ENCODE results near the gene FBXO27. TPM values are rescaled to one million over a fixed set of nuclear protein-coding genes. Genes with fewer than 3 reads are reported as not detected.

Gene FBXO27
- total RNA-seq, 4 donors from 2014 or later: 12.0 to 37.9 (median 26.1) TPM

DNA sequence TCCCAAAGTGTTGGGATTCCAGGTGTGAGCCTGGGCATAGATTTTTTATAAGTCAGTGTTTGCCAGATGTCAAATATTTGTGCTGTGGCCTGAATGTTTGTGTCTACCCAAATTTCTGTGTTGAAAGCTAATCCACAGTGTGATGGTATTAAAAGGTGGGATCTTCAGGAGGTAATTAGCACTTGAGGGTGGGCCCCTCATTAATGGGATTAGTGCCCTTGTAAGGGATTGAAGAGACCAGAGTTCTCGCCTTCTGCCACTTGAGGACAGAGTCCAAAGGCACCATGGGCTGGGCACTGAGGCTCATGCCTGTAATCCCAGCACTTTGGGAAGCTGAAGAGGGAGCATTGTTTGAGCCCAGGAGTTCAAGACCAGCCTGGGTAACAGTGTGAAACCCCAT is 47.1 kb downstream of the FBXO27 start:
- Histone ChIP-seq H3K27ac (no peak overlapping the region), H3K27me3 (peaks cover 3% of the 10 kb centered on the region), H3K4me1 (no peaks in the 10 kb centered on the region), H3K4me3 (no peak overlapping the region), H3K36me3 (no peaks in the 10 kb centered on the region), H3K9me3 (no peaks in the 10 kb centered on the region)
- TF ChIP-seq, protein P1, sequence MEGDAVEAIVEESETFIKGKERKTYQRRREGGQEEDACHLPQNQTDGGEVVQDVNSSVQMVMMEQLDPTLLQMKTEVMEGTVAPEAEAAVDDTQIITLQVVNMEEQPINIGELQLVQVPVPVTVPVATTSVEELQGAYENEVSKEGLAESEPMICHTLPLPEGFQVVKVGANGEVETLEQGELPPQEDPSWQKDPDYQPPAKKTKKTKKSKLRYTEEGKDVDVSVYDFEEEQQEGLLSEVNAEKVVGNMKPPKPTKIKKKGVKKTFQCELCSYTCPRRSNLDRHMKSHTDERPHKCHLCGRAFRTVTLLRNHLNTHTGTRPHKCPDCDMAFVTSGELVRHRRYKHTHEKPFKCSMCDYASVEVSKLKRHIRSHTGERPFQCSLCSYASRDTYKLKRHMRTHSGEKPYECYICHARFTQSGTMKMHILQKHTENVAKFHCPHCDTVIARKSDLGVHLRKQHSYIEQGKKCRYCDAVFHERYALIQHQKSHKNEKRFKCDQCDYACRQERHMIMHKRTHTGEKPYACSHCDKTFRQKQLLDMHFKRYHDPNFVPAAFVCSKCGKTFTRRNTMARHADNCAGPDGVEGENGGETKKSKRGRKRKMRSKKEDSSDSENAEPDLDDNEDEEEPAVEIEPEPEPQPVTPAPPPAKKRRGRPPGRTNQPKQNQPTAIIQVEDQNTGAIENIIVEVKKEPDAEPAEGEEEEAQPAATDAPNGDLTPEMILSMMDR (IDR thresholded peaks at IDR 0.05): no peak
- TF ChIP-seq POLR2A (IDR thresholded peaks at IDR 0.05) (no peak), EP300 (IDR thresholded peaks at IDR 0.05) (no peak), POLR2AphosphoS5 (IDR thresholded peaks at IDR 0.05) (no peak)
- no peak for DNase-seq (ENCODE audit: low spot score in 2 of 2)
- 91% methylated on average over 1 of the region's 1 CpG for WGBS

DNA sequence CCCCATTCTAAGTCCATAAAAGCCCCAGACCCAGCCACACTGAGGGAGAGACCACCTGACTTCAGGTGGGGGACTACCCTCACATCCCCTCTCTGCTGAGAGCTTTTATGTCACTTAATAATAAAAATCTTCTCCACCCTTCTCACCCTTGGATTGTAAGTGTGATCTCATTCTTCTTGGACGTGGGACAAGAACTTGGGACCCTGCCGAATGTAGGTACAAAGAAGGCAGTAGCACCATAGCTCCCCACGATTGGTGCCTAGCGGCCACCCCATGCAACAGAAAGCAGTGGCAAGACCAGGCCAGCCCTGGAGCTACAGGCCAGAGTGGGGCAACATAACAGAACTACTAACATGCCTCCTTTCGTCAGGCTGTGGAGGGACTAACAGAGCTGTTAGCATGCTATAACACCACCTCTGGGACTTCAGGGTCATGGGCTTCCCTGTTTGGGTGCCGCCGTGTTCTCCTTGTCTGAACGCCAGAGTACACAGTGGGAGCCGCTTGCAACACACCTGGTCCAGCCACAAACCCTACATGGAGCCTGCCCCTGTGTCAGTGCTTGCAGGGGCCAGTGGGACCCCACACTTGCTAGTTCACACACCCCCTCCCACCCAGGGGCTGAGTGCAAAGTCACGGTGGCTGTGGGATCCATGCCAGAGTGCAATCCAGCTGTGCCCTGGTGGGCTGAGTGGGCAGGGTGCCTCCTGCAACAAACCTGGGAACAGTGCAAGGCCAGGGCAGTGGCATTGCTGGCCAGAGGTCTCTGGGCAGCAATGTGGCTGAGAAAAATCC is 51.6 kb downstream of the FBXO27 start:
- Histone ChIP-seq H3K4me1 (peaks cover 10% of the 10 kb centered on the region), H3K36me3 (no peaks in the 10 kb centered on the region), H3K27ac (no peak overlapping the region), H3K27me3 (peaks cover 2% of the 10 kb centered on the region), H3K9me3 (no peaks in the 10 kb centered on the region), H3K4me3 (no peak overlapping the region)
- TF ChIP-seq EP300 (IDR thresholded peaks at IDR 0.05) (no peak), POLR2A (IDR thresholded peaks at IDR 0.05) (no peak), POLR2AphosphoS5 (IDR thresholded peaks at IDR 0.05) (no peak)
- TF ChIP-seq, protein P1 (IDR thresholded peaks at IDR 0.05): no peak
- 94% methylated on average over 10 of the region's 10 CpGs for WGBS
- no peak for DNase-seq (ENCODE audit: low spot score in 2 of 2)

DNA sequence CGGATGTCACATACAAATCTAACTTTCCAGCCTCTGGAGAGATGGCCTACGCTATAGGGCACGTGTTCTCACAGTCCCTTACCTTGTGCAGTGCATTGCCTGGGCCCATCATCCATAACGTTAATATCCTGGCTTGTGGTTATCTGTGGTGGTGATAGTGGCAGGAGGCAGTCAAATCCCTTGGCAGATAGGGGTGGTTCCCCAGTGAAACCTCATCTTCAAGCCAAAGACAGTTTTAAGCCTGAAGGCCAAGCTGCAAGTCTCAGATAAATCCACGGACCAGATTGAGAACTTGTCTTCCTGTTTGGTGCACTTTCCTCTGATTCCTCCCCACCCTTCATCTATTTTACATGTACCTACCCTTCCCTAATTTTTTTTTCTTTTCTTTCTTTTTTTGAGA is 52.5 kb downstream of the FBXO27 start:
- H3K4me1 ChIP-seq: peaks cover 20% of the 10 kb centered on the region
- H3K27ac ChIP-seq: no peak overlapping the region
- H3K27me3 ChIP-seq: peaks cover 8% of the 10 kb centered on the region
- DNase-seq (ENCODE audit: low spot score in 2 of 2): no peak
- no peak overlapping the region for H3K4me3 ChIP-seq
- WGBS: 82% methylated on average over 5 of the region's 5 CpGs
- no peaks in the 10 kb centered on the region for H3K9me3 ChIP-seq
- H3K36me3 ChIP-seq: no peaks in the 10 kb centered on the region
- TF ChIP-seq, protein P1 (IDR thresholded peaks at IDR 0.05): no peak
- no peak for TF ChIP-seq POLR2AphosphoS5 (IDR thresholded peaks at IDR 0.05)
- TF ChIP-seq EP300 (IDR thresholded peaks at IDR 0.05): no peak
- no peak for TF ChIP-seq POLR2A (IDR thresholded peaks at IDR 0.05)

DNA sequence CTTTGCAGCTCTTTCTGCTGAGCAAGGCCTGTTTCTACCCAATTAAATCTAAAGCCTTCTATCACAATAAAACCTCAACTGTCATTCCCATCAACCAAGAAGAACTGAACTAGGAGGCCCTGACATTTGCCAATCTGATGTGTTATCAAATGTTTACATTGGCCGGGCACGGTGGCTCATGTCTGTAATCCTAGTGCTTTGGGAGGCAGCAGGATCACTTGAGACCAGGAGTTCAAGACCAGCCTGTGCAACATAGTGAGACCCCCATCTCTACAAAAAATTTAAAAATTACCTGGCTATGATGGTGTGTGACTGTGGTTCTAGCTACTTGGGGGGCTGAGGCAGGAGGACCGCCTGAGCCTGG is 54.0 kb downstream of the FBXO27 start:
- peaks cover 30% of the 10 kb centered on the region for H3K4me1 ChIP-seq
- TF ChIP-seq, protein P1 (IDR thresholded peaks at IDR 0.05): no peak
- TF ChIP-seq POLR2A (IDR thresholded peaks at IDR 0.05): no peak
- TF ChIP-seq POLR2AphosphoS5 (IDR thresholded peaks at IDR 0.05): no peak
- TF ChIP-seq EP300 (IDR thresholded peaks at IDR 0.05): no peak
- DNase-seq (ENCODE audit: low spot score in 2 of 2): no peak
- H3K4me3 ChIP-seq: no peak overlapping the region
- H3K36me3 ChIP-seq: no peaks in the 10 kb centered on the region
- WGBS: 70% methylated on average over 2 of the region's 3 CpGs
- no peak overlapping the region for H3K27ac ChIP-seq
- peaks cover 8% of the 10 kb centered on the region for H3K27me3 ChIP-seq
- no peaks in the 10 kb centered on the region for H3K9me3 ChIP-seq

DNA sequence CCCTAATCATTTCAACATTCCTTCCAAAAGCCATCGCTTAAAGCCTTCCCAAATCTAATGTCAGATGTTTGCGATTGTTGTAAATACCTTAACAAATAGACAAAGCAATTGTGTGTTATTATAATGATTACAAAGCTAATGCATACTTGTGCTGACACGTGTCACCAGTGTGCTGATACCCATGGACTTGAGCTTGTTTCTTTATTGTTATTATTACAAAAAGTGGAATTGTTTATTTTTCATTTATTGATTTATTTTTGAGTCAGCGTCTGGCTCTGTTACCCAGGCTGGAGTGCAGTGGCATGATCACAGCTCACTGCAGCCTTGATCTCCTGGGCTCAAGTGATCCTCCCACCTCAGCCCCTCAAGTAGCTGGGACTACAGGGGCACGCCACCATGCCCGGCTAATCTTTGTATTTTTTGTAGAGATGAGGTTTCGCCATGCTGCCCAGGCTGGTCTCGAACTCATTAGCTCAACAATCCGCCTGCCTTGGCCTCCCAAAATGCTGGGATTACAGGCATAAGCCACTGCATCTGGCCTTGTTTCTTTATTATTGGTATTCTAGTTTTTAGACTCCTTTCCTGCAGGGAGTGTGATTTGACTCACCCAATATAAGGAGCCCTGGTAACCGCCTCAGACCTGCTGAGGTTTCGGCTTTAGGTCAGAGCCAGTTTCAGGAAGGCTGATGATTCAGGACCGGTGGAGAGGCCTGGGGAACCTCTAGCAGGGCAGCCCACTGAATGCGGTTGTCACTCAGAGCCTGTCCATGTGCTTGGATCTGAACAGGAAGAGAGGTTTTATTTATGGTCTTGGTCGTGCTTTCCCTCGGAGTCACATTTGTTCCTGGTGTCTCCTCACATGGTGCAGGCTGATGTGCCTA is 54.7 kb downstream of the FBXO27 start:
- Histone ChIP-seq H3K27ac (no peak overlapping the region), H3K27me3 (peaks cover 8% of the 10 kb centered on the region), H3K4me3 (no peak overlapping the region), H3K36me3 (no peaks in the 10 kb centered on the region), H3K4me1 (peaks cover 32% of the 10 kb centered on the region), H3K9me3 (no peaks in the 10 kb centered on the region)
- DNase-seq (ENCODE audit: low spot score in 2 of 2): no peak
- 82% methylated on average over 15 of the region's 15 CpGs for WGBS
- no peak for TF ChIP-seq POLR2AphosphoS5 (IDR thresholded peaks at IDR 0.05)
- TF ChIP-seq POLR2A (IDR thresholded peaks at IDR 0.05): no peak
